ENCODE measurements around the gene UST.

UST gene

GRCh38 chr6:148979014-148979901 lies 232.4 kb downstream of the UST start:
- Histone ChIP-seq H3K9ac (ENCODE audit: low read depth, low read length, poor library complexity, severe bottlenecking) (no peak overlapping the region), H2AFZ (ENCODE audit: low read length) (no peak overlapping the region), H3K4me1 (ENCODE audit: insufficient read depth, low read length, poor library complexity, severe bottlenecking) (no peaks in the 10 kb centered on the region), H4K20me1 (ENCODE audit: insufficient read depth, low read length, poor library complexity, severe bottlenecking) (no peaks in the 10 kb centered on the region), H3F3A (ENCODE audit: low read depth) (no peaks in the 10 kb centered on the region), H3K4me3 (ENCODE audit: low read length, poor library complexity, severe bottlenecking) (no peak overlapping the region), H3K4me2 (ENCODE audit: low read depth, low read length, poor library complexity, severe bottlenecking) (no peak overlapping the region), H3K9me3 (ENCODE audit: insufficient read depth, low read depth, low read length) (no peaks in the 10 kb centered on the region), H3K27me3 (ENCODE audit: insufficient read depth, low read length, poor library complexity, severe bottlenecking) (no peaks in the 10 kb centered on the region), H3K79me2 (ENCODE audit: insufficient read depth, low read length) (no peaks in the 10 kb centered on the region), H3K9me2 (replicated peaks; ENCODE audit: low read depth, low read length) (no peaks in the 10 kb centered on the region), H3K36me3 (ENCODE audit: insufficient read depth, low read length) (no peaks in the 10 kb centered on the region)
- TF ChIP-seq CTCF (conservative IDR thresholded peaks at IDR 0.05; ENCODE audit: low read length) (no peak), EZH2phosphoT487 (IDR thresholded peaks at IDR 0.05; ENCODE audit: borderline replicate concordance) (no peak)

GRCh38 chr6:148980234-148980633 lies 233.4 kb downstream of the UST start:
- Histone ChIP-seq H4K20me1 (ENCODE audit: insufficient read depth, low read length, poor library complexity, severe bottlenecking) (no peaks in the 10 kb centered on the region), H3K4me3 (ENCODE audit: low read length, poor library complexity, severe bottlenecking) (no peak overlapping the region), H3K4me1 (ENCODE audit: insufficient read depth, low read length, poor library complexity, severe bottlenecking) (no peaks in the 10 kb centered on the region), H2AFZ (ENCODE audit: low read length) (no peak overlapping the region), H3K36me3 (ENCODE audit: insufficient read depth, low read length) (no peaks in the 10 kb centered on the region), H3F3A (ENCODE audit: low read depth) (no peaks in the 10 kb centered on the region), H3K79me2 (ENCODE audit: insufficient read depth, low read length) (no peaks in the 10 kb centered on the region), H3K27me3 (ENCODE audit: insufficient read depth, low read length, poor library complexity, severe bottlenecking) (no peaks in the 10 kb centered on the region), H3K9me2 (replicated peaks; ENCODE audit: low read depth, low read length) (no peaks in the 10 kb centered on the region), H3K4me2 (ENCODE audit: low read depth, low read length, poor library complexity, severe bottlenecking) (no peak overlapping the region), H3K9me3 (ENCODE audit: insufficient read depth, low read depth, low read length) (no peaks in the 10 kb centered on the region), H3K9ac (ENCODE audit: low read depth, low read length, poor library complexity, severe bottlenecking) (no peak overlapping the region)
- TF ChIP-seq CTCF (conservative IDR thresholded peaks at IDR 0.05; ENCODE audit: low read length) = no peak
- TF ChIP-seq EZH2phosphoT487 (IDR thresholded peaks at IDR 0.05; ENCODE audit: borderline replicate concordance) = no peak

GRCh38 chr6:148981515-148981914 lies 234.7 kb downstream of the UST start:
- Histone ChIP-seq H3K9me3 (ENCODE audit: insufficient read depth, low read depth, low read length) (no peaks in the 10 kb centered on the region), H3K4me3 (ENCODE audit: low read length, poor library complexity, severe bottlenecking) (no peak overlapping the region), H3K9ac (ENCODE audit: low read depth, low read length, poor library complexity, severe bottlenecking) (no peak overlapping the region), H3K36me3 (ENCODE audit: insufficient read depth, low read length) (no peaks in the 10 kb centered on the region), H3K79me2 (ENCODE audit: insufficient read depth, low read length) (no peaks in the 10 kb centered on the region), H3F3A (ENCODE audit: low read depth) (no peaks in the 10 kb centered on the region), H3K27me3 (ENCODE audit: insufficient read depth, low read length, poor library complexity, severe bottlenecking) (no peaks in the 10 kb centered on the region), H4K20me1 (ENCODE audit: insufficient read depth, low read length, poor library complexity, severe bottlenecking) (no peaks in the 10 kb centered on the region), H3K4me1 (ENCODE audit: insufficient read depth, low read length, poor library complexity, severe bottlenecking) (no peaks in the 10 kb centered on the region), H2AFZ (ENCODE audit: low read length) (no peak overlapping the region), H3K4me2 (ENCODE audit: low read depth, low read length, poor library complexity, severe bottlenecking) (no peak overlapping the region), H3K9me2 (replicated peaks; ENCODE audit: low read depth, low read length) (no peaks in the 10 kb centered on the region)
- TF ChIP-seq CTCF (conservative IDR thresholded peaks at IDR 0.05; ENCODE audit: low read length) (no peak), EZH2phosphoT487 (IDR thresholded peaks at IDR 0.05; ENCODE audit: borderline replicate concordance) (no peak)

Data from Loucy (cell line).